OCI-LY1 (cell line): Measurements from ENCODE around the gene CTSE.

Experiments used
- EZH2 ChIP-seq: fragments of 200-600 bp; sonication (generic), shearing (Covaris generic); IDR thresholded peaks from 2 replicates; pipeline ENCODE4 v1.8.0; 2017; ENCODE audit warnings: borderline replicate concordance, mixed run types, mild to moderate bottlenecking, antibody characterized with exemption, low read length, moderate library complexity, mixed read lengths
- TF ChIP-seq, protein P1 (sequence below): fragments of 200-600 bp; sonication (generic), shearing (Covaris generic); IDR thresholded peaks from 2 replicates; pipeline ENCODE4 v1.5.1; 2017; ENCODE audit warnings: mild to moderate bottlenecking, antibody characterized with exemption, low read length, moderate library complexity, mixed read lengths

- TF ChIP-seq, protein P1, sequence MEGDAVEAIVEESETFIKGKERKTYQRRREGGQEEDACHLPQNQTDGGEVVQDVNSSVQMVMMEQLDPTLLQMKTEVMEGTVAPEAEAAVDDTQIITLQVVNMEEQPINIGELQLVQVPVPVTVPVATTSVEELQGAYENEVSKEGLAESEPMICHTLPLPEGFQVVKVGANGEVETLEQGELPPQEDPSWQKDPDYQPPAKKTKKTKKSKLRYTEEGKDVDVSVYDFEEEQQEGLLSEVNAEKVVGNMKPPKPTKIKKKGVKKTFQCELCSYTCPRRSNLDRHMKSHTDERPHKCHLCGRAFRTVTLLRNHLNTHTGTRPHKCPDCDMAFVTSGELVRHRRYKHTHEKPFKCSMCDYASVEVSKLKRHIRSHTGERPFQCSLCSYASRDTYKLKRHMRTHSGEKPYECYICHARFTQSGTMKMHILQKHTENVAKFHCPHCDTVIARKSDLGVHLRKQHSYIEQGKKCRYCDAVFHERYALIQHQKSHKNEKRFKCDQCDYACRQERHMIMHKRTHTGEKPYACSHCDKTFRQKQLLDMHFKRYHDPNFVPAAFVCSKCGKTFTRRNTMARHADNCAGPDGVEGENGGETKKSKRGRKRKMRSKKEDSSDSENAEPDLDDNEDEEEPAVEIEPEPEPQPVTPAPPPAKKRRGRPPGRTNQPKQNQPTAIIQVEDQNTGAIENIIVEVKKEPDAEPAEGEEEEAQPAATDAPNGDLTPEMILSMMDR = no peak
- no peak for TF ChIP-seq EZH2
These were observed 1.9 kb downstream of the CTSE start for GRCh38 chr1:206021626-206022365.
